HCT116 (cell line): ENCODE data around the gene GUK1. TPM values are rescaled to one million over a fixed set of nuclear protein-coding genes. Genes with fewer than 3 reads are reported as not detected.

ENCODE experiments used
- ATAC-seq: fragments of 200-7000 bp; cut with Tn5 transposase; 2 replicates; pipeline ENCODE4 v1.9.1; 2020; ENCODE audit warnings: mild to moderate bottlenecking, moderate library complexity
- BruUV-seq: library from RNA; stranded (reverse); fragments of 400-500 nt; replicated peaks from 2 replicates; lab custom pipeline; 2021; lab: Mats Ljungman, UMichigan
- CTCF ChIA-PET: fragments of 300-600 bp; sonication (Branson Sonifier 250); formaldehyde crosslinking; loops from one replicate; lab custom pipeline; 2021; ENCODE audit warnings: antibody characterized with exemption; lab: Charles Lee
- POLR2A ChIA-PET: fragments of 300-600, 350-600 bp; sonication (Branson Sonifier 250); formaldehyde crosslinking; loops from one replicate; lab custom pipeline; 2021; ENCODE audit warnings: antibody characterized with exemption; lab: Charles Lee
- RAD21 ChIA-PET, 2 experiments: fragments of 300-600 bp; sonication (Branson Sonifier 250); formaldehyde crosslinking; loops; one replicate each; lab custom pipeline; 2023; ENCODE audit warnings: low total read pairs in 2 of 2; ENCODE audit not compliant: uncharacterized antibody in 2 of 2, unreplicated experiment in 2 of 2, low non-redundant PET in 1 of 2; lab: Charles Lee
- DNase-seq: peaks from one replicate; pipeline ENCODE4 v3.0.0-alpha.2; 2010; ENCODE audit warnings: low read depth, low spot score
- H2AFZ ChIP-seq: fragments of 200-600 bp; shearing (Covaris generic), sonication (generic); 2 replicates; pipeline ENCODE4 v1.6.1; 2017; ENCODE audit warnings: low read depth, mixed run types, mixed read lengths, antibody characterized with exemption, low read length; ENCODE audit not compliant: poor library complexity, severe bottlenecking
- H3K27ac ChIP-seq: 2 replicates; pipeline ENCODE4 v1.5.1; 2012; ENCODE audit warnings: low read depth, low read length
- H3K27me3 ChIP-seq: fragments of 200-600 bp; sonication (generic); 2 replicates; pipeline ENCODE4 v1.6.1; 2016; ENCODE audit warnings: mixed run types, low read length, mixed read lengths; ENCODE audit not compliant: insufficient read depth
- H3K36me3 ChIP-seq, 2 experiments: fragments of 200-500 bp in 1 of 2; fragments of 200-600 bp in 1 of 2; sonication (Bioruptor generic) in 1 of 2; sonication (generic) in 1 of 2; 2 replicates each; pipeline versions ENCODE4 v1.5.1 to v1.6.1; 2014 to 2016; ENCODE audit warnings: low read length in 2 of 2, inconsistent platforms in 1 of 2, mixed read lengths in 1 of 2, mixed run types in 1 of 2; ENCODE audit not compliant: insufficient read depth in 2 of 2, control insufficient read depth in 1 of 2
- H3K4me1 ChIP-seq, 2 experiments: fragments of 200-600 bp in 1 of 2; sonication (generic) in 1 of 2; 2 replicates each; pipeline versions ENCODE4 v1.5.1 to v1.6.1; 2012 to 2017; ENCODE audit warnings: low read length in 2 of 2, inconsistent platforms in 1 of 2, mild to moderate bottlenecking in 1 of 2, mixed read lengths in 1 of 2, mixed run types in 1 of 2, moderate library complexity in 1 of 2; ENCODE audit not compliant: insufficient read depth in 2 of 2, control insufficient read depth in 1 of 2
- H3K4me2 ChIP-seq: fragments of 200-600 bp; sonication (generic); 2 replicates; pipeline ENCODE4 v1.6.1; 2017; ENCODE audit warnings: mixed run types, low read length, mixed read lengths
- H3K4me3 ChIP-seq, 2 experiments: fragments of 200-600 bp in 1 of 2; sonication (generic) in 1 of 2; replicated peaks in 1 of 2; 2 replicates each; pipeline ENCODE4 v1.5.1; 2011 to 2016; ENCODE audit warnings: low read length in 2 of 2, control low read depth in 1 of 2, low read depth in 1 of 2, mild to moderate bottlenecking in 1 of 2, mixed read lengths in 1 of 2, mixed run types in 1 of 2
- H3K79me2 ChIP-seq: fragments of 200-600 bp; sonication (generic); 2 replicates; pipeline ENCODE4 v1.6.1; 2017; ENCODE audit warnings: mild to moderate bottlenecking, mixed run types, low read length, moderate library complexity, mixed read lengths; ENCODE audit not compliant: insufficient read depth
- H3K9ac ChIP-seq: fragments of 200-600 bp; sonication (generic); 2 replicates; pipeline ENCODE4 v1.6.1; 2016; ENCODE audit warnings: low read length, mixed read lengths
- H3K9me2 ChIP-seq: fragments of 200-600 bp; sonication (generic), shearing (Covaris generic); 2 replicates; pipeline ENCODE4 v1.6.1; 2017; ENCODE audit warnings: mixed run types, mild to moderate bottlenecking, moderate library complexity; ENCODE audit not compliant: insufficient read depth
- H3K9me3 ChIP-seq, 2 experiments: fragments of 200-500 bp in 1 of 2; fragments of 200-600 bp in 1 of 2; sonication (Bioruptor generic) in 1 of 2; sonication (generic) in 1 of 2; 2 replicates each; pipeline ENCODE4 v1.6.1; 2014 to 2017; ENCODE audit warnings: low read length in 2 of 2, mixed read lengths in 2 of 2, inconsistent platforms in 1 of 2, low read depth in 1 of 2, mild to moderate bottlenecking in 1 of 2, mixed run types in 1 of 2, moderate library complexity in 1 of 2; ENCODE audit not compliant: control insufficient read depth in 1 of 2, insufficient read depth in 1 of 2
- H4K20me1 ChIP-seq: fragments of 200-600 bp; sonication (generic), shearing (Covaris generic); 2 replicates; pipeline ENCODE4 v1.6.1; 2017; ENCODE audit warnings: mixed run types, mild to moderate bottlenecking, moderate library complexity; ENCODE audit not compliant: insufficient read depth
- EGR1 ChIP-seq: IDR thresholded peaks from 2 replicates; pipeline ENCODE4 v1.6.1; 2012; ENCODE audit warnings: low read depth
- POLR2AphosphoS5 ChIP-seq: IDR thresholded peaks from 2 replicates; pipeline ENCODE4 v1.6.1; 2011; ENCODE audit warnings: mild to moderate bottlenecking, low read depth, low read length, moderate library complexity
- SP1 ChIP-seq: IDR thresholded peaks from 2 replicates; pipeline ENCODE4 v1.6.1; 2012; ENCODE audit warnings: low read depth
- SRF ChIP-seq: IDR thresholded peaks from 2 replicates; pipeline ENCODE4 v1.6.1; 2012; ENCODE audit warnings: low read depth
- TCF7L2 ChIP-seq: IDR thresholded peaks from 2 replicates; pipeline ENCODE4 v1.7.0; 2011; ENCODE audit warnings: borderline replicate concordance, inconsistent platforms; ENCODE audit not compliant: insufficient read depth, insufficient read length; ENCODE audit errors: extremely low read depth
- YY1 ChIP-seq: IDR thresholded peaks from 2 replicates; pipeline ENCODE4 v1.6.1; 2011; ENCODE audit warnings: low read length, low read depth, moderate library complexity, mild to moderate bottlenecking; ENCODE audit not compliant: insufficient replicate concordance; ENCODE audit errors: extremely low read depth
- ZBTB33 ChIP-seq: IDR thresholded peaks from 2 replicates; pipeline ENCODE4 v1.6.1; 2011; ENCODE audit warnings: mild to moderate bottlenecking, low read length, moderate library complexity; ENCODE audit not compliant: insufficient replicate concordance; ENCODE audit errors: extremely low read depth
- ZNF274 ChIP-seq: fragments of 200-500 bp; sonication (Bioruptor generic); IDR thresholded peaks from 2 replicates; pipeline ENCODE4 v1.6.1; 2014; ENCODE audit warnings: mild to moderate bottlenecking, low read depth, low read length, inconsistent platforms
- intact Hi-C: fragments of 100-400 bp; cut with micrococcal nuclease; formaldehyde crosslinking; loops from 2 replicates; pipeline ENCODE4 v1.10.0; 2022
- total RNA-seq: library from RNA; stranded (reverse); gene quantifications from one replicate; pipeline ENCODE4 v1.2.1, GENCODE V29; 2021; ENCODE audit not compliant: unreplicated experiment

GUK1 gene
- total RNA-seq, 1 experiment from 2014 or later, result 145 TPM

DNA sequence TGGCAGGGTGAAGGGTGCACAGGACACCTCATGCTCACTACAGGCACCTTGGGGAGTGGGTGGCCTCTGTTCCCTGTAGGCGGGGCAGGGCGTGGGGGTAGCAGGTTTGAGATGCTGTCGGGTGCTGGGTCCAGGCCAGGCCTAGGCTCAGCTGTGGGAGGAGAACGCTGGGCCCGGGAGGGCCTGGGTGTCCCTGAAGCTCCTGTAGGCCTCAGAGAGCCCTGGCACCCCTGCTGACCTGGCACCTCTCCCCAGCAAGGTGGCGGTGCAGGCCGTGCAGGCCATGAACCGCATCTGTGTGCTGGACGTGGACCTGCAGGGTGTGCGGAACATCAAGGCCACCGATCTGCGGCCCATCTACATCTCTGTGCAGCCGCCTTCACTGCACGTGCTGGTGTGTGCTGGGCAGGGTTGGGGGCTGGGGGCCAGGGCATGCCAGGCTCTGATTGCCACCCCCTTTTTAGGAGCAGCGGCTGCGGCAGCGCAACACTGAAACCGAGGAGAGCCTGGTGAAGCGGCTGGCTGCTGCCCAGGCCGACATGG is 7.1 kb downstream of the GUK1 start:
- Histone ChIP-seq H3K27me3 (no peaks in the 10 kb centered on the region), H3K4me1 (no peaks in the 10 kb centered on the region; a peak in 1 of 4 replicates), H3K9me3 (no peaks in the 10 kb centered on the region), H3K27ac (no peak overlapping the region), H3K4me2 (no peak overlapping the region), H3K79me2 (peaks cover 38% of the 10 kb centered on the region), H3K36me3 (0 out of 4 replicates have a peak, but pooled peaks cover 0 to 6% of the 10 kb centered on the region in 2 experiments), H2AFZ (no peak overlapping the region), H4K20me1 (no peaks in the 10 kb centered on the region), H3K9ac (no peak overlapping the region), H3K4me3 (no peak overlapping the region), H3K9me2 (no peaks in the 10 kb centered on the region)
- intact Hi-C loops, result no loop called here
- RAD21 ChIA-PET, result no interaction called here
- no TSS peak for BruUV-seq
- TF ChIP-seq ZBTB33 (no peak), POLR2AphosphoS5 (no peak), TCF7L2 (no peak), ZNF274 (no peak), YY1 (no peak), SRF (no peak), SP1 (no peak), EGR1 (no peak)
- DNase-seq, result no peak
- CTCF ChIA-PET, result no interaction called here
- POLR2A ChIA-PET, result no interaction called here
- no peak for ATAC-seq
